ENCODE results near the gene TRPM2. TPM values are rescaled to one million over a fixed set of nuclear protein-coding genes. Genes with fewer than 3 reads are reported as not detected.
A peak's percentile ranks its signal among the peaks of the same experiment; 100 is the strongest.

The TRPM2 gene
- total and polyA plus RNA-seq, 12 donors: 0.34 to 8.5 (median 1.2) TPM

DNA sequence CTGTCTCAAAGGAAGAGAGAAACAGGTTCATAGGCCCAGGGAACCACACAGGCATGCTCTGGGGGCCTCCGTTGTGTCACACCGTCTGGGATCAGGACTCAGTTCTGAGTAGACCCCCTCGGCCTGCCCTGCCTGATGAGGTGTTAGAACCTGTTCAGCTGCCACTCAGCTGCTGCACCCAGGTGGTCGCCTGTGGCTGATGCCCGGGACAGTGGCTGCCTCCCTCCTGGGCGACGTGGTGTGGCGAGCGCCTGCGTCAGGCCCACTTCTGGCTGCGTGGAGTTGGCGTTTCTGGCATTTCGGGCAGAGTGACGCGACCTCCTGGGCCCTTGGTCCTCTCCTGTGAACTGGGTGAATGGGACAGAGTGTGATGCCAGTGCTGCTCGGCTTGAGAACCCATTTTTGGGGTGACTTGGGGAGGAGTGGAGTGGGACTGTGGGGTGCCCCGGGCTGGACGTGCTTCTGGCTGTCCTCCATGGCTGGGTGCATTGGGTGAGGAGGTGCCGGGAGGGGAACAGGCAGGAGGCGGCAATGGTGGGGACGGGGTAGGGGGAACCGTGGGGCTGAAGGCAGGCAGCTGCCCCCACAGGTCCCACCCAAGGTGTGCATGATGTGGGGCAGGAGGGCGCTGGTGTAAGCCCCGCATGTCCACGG lies 25.1 kb upstream of the TRPM2 start:
- H3K4me3 ChIP-seq: no peak overlapping the region
- DNase-seq (no peak), ATAC-seq (peak in 1 of 8 donors; percentile 1)
- no peaks in the 10 kb centered on the region for H3K9me3 ChIP-seq
- no peak overlapping the region for H3K27ac ChIP-seq
- H3K36me3 ChIP-seq: peaks cover 0 to 86% (median 32%) of the 10 kb centered on the region in 9 donors
- TF ChIP-seq, protein P1, sequence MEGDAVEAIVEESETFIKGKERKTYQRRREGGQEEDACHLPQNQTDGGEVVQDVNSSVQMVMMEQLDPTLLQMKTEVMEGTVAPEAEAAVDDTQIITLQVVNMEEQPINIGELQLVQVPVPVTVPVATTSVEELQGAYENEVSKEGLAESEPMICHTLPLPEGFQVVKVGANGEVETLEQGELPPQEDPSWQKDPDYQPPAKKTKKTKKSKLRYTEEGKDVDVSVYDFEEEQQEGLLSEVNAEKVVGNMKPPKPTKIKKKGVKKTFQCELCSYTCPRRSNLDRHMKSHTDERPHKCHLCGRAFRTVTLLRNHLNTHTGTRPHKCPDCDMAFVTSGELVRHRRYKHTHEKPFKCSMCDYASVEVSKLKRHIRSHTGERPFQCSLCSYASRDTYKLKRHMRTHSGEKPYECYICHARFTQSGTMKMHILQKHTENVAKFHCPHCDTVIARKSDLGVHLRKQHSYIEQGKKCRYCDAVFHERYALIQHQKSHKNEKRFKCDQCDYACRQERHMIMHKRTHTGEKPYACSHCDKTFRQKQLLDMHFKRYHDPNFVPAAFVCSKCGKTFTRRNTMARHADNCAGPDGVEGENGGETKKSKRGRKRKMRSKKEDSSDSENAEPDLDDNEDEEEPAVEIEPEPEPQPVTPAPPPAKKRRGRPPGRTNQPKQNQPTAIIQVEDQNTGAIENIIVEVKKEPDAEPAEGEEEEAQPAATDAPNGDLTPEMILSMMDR (IDR thresholded peaks at IDR 0.05): no peak
- intact Hi-C loops (cut with DNase I): loop anchor here in 1 of 10 donors (10.0 kb wide), 1 partner anchor 294 kb away; no protein-coding TSS in a partner anchor
- H3K4me1 ChIP-seq: no peaks in the 10 kb centered on the region
- WGBS, 2 donors: 86 to 88% methylated on average over 25 of the region's 25 CpGs
- H3K27me3 ChIP-seq: no peaks in the 10 kb centered on the region

GRCh38 chr21:44329086-44329889 lies 24.1 kb upstream of the TRPM2 start:
- no peak overlapping the region for H3K4me3 ChIP-seq
- no peaks in the 10 kb centered on the region for H3K27me3 ChIP-seq
- 83% methylated on average over 26 of the region's 26 CpGs for WGBS, 2 donors
- ATAC-seq: peak in 1 of 8 donors; percentile 12
- no peak overlapping the region for H3K27ac ChIP-seq
- intact Hi-C loops (cut with DNase I): loop anchor here in 1 of 10 donors (10.0 kb wide), 1 partner anchor 294 kb away; no protein-coding TSS in a partner anchor
- H3K9me3 ChIP-seq: no peaks in the 10 kb centered on the region
- peaks cover 0 to 77% (median 32%) of the 10 kb centered on the region in 9 donors for H3K36me3 ChIP-seq
- H3K4me1 ChIP-seq: no peaks in the 10 kb centered on the region
- TF ChIP-seq, protein P1 (IDR thresholded peaks at IDR 0.05): no peak
- no peak for DNase-seq

- Histone ChIP-seq H3K9me3 (no peaks in the 10 kb centered on the region), H3K27ac (no peak overlapping the region), H3K4me1 (no peaks in the 10 kb centered on the region), H3K4me3 (no peak overlapping the region), H3K27me3 (no peaks in the 10 kb centered on the region), H3K36me3 (peaks cover 0 to 75% (median 26%) of the 10 kb centered on the region in 9 donors)
- TF ChIP-seq, protein P1 (IDR thresholded peaks at IDR 0.05): no peak
- WGBS, 2 donors: 88 to 90% methylated on average over 44 of the region's 44 CpGs
- intact Hi-C loops (cut with DNase I): loop anchor here in 1 of 10 donors (10.0 kb wide), 1 partner anchor 295 kb away; no protein-coding TSS in a partner anchor
- no peak for DNase-seq
- peak in 2 of 8 donors; percentile 2 for ATAC-seq
Observed at GRCh38 chr21:44329971-44330681, 23.3 kb upstream of the TRPM2 start.

DNA sequence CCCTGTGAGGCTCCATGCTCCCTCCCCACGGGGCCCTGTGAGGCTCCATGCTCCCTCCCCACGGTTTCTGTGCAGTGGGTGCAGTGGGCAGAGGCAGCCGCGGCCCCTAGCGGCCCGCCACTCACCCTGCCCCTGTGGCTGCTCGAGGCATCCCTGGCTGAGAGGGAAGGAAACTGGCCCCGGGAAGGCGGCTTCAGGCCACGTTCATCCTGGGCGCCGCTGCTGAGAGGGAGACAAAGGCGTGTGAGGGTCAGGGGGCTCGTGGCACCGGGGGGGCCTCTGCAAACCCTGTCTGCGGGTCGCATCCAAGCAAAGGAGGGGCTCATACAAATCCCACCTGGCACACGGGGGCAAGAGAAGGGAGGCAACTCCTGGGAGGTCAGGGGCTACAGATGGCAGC lies 22.7 kb upstream of the TRPM2 start:
- intact Hi-C loops (cut with DNase I): no loop called here
- 86 to 87% methylated on average over 18 of the region's 18 CpGs for WGBS, 2 donors
- Histone ChIP-seq H3K9me3 (no peaks in the 10 kb centered on the region), H3K4me3 (no peak overlapping the region), H3K27ac (no peak overlapping the region), H3K27me3 (no peaks in the 10 kb centered on the region), H3K4me1 (no peaks in the 10 kb centered on the region), H3K36me3 (peaks cover 0 to 75% (median 21%) of the 10 kb centered on the region in 9 donors)
- TF ChIP-seq, protein P1 (IDR thresholded peaks at IDR 0.05): no peak
- ATAC-seq: peak in 1 of 8 donors; percentile 3
- DNase-seq: no peak

Measured in heart right ventricle (tissue), 16 donors.